HPDE6-E6E7 (cell line): ENCODE data around the gene DNPEP.

Experiments used
- DNase-seq: peaks from one replicate; pipeline ENCODE4 v3.0.0; 2011; ENCODE audit warnings: missing footprints; ENCODE audit errors: extremely low spot score

DNPEP gene

DNA sequence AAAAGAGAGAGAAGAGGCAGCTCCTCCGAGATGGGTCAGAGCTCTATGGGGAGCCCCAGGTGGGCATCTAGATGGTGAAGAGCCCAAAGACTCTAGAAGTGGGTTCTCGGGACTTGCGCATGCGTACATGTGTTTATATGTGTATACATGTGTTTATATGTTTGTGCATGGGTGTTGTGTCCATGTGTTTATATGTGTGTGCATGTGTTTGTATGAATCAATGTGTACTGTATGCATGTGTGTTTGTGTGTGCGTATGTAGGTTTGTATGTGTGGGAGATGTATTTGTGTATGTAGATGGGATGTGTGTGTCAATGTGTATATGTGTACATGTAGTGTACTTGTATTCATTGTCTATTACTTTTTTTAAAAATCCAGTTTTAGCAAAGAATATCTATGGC, 25.6 kb downstream of the DNPEP start:
- DNase-seq = no peak

DNA sequence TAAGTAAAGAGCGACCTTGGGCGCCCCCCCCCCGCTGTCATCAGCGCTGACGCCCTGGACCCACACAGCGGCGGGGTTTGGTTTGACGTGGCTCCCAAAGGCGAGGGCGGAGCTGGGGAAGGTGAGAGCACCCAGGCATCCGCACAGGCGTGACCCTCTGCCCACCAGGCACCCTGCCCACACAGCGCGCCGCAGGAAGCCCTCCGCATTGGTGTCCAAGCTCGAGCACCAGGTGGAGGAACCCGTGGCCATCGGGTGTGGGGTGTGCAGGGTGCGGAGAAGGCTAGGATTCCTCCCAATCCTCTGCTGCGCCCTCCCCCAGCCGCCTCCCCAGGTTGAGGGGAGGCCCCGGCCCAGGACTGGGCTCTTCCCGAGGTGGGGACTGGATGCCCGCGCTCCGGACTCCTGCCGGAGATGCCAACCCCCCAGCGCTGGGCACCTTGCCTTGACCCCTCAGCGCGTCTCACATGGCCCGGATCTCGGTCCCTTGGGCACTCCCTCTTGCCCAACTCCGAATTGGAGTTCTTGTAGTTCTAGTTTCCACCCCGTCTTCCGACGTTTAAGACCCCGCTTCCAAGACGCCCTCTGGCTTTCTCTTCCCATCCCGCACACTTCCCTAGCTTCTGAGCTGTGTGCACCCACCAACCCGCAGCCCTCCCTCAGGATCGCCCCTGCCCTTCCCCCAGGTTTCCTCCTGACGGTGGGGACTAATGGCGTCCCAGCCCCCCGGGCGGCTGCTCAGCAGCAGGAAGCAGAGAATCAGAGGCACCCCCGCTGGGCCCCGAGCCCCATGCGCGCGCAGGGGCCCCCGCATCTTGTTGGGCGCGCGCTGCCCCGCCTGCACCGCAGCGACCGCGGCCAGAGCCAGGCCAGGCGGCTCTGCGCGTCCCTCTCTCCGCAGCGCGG, 29.3 kb downstream of the DNPEP start:
- no peak for DNase-seq

DNA sequence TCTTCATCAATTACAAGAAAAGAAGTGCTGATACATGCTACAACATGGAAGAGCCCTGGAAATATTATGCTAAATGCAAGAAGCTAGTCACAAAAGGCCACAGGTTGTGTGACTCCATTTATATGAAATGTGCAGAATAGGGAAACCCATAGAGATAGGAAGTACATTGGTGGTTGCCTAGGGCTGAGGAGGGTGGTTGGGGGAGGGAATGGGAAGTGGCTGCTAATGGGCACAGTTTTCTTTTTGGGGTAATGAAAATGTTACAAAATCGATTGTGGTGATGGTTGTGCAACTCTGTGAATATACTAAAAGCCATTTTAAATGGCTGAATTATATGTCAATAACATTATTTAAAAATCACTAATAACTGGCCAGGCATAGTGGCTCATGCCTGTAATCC, 30.9 kb downstream of the DNPEP start:
- DNase-seq = no peak

DNA sequence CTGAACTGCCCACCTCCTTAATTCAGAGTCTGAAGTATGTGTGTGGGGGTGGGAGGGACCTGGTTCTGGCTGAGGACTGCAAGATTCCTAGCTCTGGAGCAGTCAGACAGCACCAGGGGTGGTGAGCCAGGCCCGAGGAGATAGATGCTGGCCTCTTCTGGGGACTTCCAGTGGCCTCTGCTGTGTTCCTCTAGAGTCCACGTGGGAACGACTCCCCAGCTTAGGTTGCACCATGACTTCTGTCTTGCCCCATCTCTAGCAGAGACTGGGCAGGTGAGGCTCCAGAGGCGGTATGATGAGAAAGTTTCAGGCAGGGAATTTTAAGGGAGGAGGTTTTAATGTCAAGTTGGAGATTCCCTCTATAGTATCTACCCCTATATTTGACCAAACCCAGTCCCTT, 33.1 kb downstream of the DNPEP start:
- no peak for DNase-seq

DNA sequence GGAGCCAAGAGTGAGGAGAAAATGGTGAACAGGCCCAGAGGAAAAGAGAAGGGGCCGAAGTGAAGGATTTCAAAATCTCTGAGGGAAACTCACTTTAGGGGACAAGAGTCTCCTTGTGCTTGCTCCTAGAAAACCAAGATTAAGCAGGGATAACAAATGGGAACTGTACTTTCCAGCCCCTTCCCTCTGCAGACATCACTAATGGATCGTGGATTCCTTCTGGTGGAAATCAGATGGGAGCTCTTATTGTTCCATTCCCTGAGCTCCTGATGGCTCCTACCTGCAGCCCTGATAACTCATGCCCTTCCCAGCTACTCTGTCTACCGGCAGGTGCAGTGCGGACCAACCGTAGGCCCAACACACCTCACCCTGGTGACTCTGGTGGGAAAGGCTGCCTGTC, 34.6 kb downstream of the DNPEP start:
- DNase-seq = no peak

DNA sequence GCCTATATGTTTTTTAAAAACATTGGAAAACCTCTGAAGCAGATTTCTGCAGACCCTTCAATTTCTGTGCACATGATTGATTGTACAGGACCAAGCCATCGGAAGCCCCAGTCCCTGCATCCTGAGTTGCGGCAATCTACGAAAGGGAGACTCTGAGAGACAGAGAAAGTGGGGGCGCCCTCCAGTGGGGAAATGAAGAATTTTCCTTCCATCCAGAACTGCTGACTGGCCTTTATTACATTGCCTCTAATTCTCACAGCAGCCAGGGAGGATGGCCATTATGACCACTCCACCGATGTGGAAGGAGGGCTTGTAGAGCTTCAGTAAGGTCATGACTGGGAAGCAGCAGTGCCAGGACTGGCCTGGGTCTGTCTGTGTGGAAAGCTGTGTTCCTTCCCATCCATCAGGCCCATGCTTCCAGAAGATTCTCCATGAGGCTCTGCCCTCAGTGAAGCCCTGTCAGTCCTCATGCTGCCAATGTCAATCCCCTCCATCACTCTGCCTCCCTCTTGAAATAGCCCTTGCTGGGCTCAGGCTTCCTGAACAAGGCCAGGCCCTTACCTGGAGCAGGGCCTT, 35.2 kb downstream of the DNPEP start:
- DNase-seq = peak; percentile 38

DNA sequence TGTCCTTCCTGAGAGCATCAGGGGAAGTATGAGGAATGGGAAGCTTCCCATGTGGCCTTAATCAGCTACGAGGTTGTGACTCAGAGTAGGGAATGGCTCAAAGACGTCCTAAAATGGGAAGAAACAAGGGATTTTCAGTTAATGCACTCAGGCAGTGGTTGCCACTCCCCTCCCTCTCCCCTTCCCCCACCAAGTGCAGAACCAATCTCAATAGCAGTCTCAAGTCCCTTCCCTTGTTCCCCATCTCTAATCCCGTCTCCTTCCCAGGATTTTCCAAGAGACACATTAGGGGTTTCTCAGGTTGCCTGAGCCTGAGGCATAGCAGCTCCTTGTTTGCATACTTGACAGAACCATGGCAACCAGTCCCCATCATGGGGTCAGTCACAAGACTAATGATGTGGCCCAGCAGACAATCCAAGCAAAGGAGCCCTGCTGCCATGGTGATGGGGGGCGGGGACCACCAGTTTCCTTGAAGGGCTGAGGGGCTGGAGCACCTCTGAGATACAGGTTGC, 36.9 kb downstream of the DNPEP start:
- DNase-seq = no peak

DNA sequence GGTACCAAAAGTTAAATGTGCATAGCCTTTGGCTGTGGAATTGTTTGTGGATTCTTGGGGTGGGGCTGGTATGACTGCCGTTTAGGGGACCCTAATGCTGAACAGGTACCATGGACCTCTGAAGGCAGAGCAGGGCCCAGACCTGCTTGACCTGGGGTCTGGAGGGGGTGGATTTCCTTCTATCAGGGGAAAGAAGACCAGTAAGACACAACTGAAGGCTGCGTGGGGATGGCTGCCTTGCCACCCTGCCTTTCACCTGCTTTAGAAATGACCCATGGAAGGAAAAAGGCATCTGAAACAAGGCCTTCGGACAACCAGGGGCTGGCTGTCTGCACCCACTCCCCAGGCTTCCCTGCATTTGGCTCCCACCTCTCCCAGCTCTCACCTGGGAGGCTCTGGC, 37.5 kb downstream of the DNPEP start:
- DNase-seq = no peak

DNA sequence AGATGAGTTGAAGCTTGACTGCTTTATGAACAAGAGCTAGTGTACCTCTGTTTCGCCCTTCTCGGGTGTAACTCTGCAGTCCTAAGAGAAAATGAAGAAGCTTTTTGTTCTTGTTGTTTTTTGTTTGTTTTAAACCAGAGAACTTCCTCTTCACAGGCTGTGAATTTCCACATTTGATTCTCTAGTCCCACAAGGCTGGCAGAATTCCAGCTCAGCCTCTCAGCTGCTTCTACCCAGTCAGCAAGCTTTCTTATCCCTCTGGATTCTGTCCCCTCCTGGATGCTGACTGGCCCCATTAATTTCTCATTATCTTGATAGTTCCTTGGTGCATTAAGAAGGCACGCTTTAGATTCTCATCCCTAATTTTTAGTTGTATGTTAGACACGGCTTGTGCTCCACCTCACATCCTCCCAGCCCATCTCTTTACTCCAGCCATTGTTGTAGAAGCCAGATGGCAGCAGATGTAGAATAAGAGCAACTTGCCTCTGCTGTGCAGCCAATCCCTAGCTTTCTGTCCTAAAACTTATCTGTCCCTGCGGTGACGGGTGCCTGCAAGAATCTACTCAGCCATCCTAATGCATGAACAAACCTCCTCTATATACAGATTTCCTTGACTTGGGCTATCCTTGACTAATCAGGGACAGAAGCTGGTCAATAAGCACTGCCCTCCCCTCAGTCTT, 42.8 kb downstream of the DNPEP start:
- no peak for DNase-seq

DNA sequence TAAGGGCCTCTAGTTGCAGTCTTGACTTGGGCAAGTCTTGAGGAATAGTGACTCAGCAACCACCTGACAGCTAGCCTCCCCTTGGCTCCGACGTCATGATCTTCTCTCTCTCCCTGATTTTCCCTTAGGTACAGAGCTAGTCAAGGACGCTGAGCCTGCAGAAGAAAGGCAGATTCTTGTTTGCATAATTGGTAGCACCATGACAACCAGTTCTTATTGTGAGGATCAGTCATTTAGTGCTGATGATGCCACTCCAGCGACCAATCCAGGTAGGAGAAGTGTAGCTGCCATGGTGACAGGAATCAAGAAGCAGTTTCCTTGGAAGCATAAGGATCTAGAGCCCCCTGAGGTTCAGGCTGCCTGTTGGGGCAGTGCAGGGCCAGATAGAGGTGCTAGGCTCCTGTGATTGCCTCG, 52.3 kb downstream of the DNPEP start:
- no peak for DNase-seq

DNA sequence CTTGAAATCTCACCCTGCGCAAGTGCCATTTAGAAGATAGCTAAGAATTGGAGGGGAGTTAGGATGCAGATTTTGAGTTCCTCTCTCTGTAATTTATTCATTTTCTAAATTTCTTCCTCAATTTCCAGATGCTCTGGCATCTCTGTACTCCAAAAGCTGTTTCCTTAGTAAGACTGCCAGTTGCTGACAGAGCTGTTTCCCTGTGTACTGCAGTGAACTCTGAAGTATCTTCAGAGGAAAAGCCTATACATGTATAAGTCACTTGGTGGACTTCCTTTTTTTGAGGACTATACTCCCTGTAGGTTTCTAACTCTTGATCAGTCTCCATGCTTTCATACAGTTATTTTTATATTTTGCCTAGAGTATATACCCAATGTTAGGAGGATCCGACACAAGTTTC, 53.6 kb downstream of the DNPEP start:
- DNase-seq = no peak

DNA sequence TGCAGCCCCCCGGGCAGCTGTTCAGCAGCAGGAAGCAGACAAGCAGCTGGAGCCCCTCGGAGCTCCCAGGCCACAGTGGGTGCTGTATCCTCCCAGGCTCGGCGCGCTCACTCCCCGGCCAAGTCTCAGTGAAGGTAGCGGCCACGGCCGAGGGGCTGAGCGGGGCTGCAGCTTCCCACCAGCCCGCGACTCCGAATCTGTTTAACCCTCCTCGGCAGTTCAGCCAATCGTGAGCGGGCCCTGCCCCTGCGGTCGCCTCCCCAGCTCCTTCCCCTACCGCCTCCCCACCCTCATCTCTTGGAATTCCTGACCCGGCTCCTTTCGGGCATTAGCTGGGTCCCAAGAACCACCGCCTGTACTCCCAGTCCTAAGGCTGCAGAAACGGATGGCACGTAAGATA, 55.2 kb downstream of the DNPEP start, which contains the start of gene RESP18:
TSS of gene RESP18 (minus strand) at position 203 of the 400 bp plus-strand sequence.
- no peak for DNase-seq

DNA sequence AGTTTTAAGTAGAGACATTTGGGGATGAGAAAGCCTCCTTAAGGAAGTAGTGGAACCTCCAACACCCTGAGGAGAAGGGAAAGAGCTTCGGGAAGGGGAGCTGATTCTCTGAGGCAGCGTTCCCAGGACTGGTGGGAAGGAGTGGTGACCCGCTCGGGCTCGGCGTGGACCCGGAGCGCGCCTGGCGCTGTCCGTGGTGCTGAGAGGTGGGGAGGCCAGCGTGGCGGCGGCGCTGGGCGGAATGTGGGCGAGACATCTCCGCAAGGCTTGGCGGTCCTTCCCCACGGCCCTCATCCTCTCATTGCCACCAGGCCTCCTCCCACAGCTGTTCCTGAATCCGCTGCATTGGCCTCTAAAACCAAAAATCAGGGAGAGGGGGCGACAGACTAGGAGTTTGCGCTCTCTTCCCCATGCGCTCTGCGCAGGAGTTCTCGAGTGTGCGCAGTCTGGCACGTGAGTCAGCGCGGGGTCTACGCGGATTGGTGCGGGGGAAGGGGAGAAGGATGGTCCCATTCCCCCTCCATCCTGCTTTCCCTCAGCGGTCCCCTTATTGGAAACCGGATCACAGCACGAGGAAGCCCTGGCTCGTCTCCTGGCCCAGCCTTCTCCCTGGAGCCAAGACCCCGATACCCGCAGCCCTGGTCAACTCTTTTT, 56.0 kb downstream of the DNPEP start:
- peak; percentile 28 for DNase-seq

DNA sequence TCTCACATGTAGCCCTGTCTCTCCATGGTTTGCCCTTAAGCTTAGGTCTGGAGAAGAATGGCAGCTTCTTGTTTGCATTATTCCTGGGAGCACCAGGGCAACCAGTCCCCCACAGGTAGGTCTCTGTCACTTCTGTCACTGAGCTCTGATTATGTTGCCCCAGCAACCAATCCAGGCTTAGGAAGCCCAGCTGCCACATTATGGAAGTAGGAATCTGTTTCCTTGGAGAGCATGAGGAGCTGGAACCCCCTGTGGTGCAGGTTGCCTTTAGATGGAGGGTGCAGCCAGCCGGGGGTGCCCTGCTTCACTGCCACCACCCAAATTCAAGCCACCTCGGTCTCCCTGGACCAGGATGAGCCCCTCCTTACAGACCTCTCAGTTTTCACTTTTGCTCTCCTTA, 60.0 kb downstream of the DNPEP start:
- no peak for DNase-seq

DNA sequence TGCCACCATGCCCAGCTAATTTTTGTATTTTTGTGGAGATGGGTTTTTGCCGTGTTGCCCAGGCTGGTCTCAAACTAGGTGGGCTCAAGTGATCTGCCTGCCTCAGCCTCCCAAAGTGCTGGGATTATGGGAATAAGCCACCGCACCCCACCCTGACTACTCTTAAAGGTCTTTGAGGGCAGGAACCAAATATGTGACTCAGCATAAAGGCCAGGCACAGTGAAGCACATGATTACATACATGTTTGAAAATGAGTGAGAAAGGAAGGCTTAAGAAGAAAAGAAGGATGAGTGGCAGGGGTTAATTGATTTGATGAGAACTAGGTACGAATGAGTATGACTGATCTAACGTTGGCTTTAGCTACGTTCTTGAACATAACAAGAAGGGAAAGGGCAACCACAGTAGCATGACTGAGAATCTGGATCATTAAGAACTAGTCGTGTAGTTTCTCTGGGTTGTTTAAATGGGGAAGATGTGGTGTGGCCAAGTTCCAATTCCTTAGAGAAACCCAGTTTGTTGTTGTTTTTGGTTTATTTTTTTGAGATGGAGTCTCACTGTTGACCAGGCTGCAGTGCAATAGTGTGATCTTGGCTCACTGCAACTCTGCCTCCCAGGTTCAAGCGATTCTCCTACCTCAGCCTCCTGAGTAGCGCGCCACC, 61.9 kb downstream of the DNPEP start:
- no peak for DNase-seq

DNA sequence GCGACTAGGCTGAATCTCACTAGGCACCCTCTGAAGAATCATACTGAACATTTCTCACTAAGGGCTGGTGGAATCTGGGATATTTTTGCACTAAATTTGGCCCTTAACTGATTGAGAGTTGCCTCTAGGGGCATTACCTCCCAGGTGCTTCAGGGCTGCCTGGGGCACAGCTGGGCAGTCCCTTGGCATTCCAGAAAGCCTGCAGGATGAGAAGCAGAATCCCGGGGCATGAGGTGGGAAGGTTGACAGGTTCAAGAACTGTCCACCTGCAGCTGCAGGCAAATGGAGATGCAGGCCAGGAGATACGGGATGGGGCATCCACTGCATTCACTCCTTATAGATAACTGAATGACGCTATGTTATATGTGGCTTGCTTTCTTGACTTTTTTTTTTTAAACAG, 62.6 kb downstream of the DNPEP start:
- DNase-seq = no peak

DNA sequence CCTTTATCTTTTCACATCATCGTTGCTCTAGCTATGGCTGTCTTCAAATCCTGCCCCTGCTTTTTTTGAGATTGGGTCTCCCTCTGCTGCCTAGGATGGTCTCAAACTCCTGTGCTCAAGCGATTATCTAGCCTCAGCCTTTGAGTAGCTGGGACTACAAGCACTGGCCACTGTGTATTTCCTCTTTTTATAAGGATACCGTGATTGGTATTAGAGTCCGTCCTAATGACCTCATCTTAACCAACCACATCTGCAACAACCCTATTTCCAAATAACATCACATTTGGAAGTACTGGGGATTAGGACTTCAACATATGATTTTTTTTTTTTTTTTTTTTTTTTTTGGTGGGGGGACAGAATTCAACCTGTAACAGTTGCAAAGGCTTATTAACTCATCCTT, 64.3 kb downstream of the DNPEP start:
- DNase-seq = no peak
